PC-9 (cell line): Measurements from ENCODE around the gene COL25A1. TPM values are rescaled to one million over a fixed set of nuclear protein-coding genes. Genes with fewer than 3 reads are reported as not detected.

Experiments
- BruUV-seq: library from RNA; stranded (reverse); fragments of 400-500 nt; replicated peaks from 2 replicates; lab custom pipeline; 2021; lab: Mats Ljungman, UMichigan
- CTCF ChIA-PET: fragments of 300-600 bp; sonication (Branson Sonifier 250); formaldehyde crosslinking; loops from one replicate; lab custom pipeline; 2022; ENCODE audit warnings: antibody characterized with exemption; lab: Charles Lee
- POLR2A ChIA-PET: fragments of 300-600 bp; sonication (Branson Sonifier 250); formaldehyde crosslinking; loops from one replicate; lab custom pipeline; 2022; ENCODE audit warnings: antibody characterized with exemption; ENCODE audit not compliant: unreplicated experiment; lab: Charles Lee
- DNase-seq, 2 experiments: peaks; one replicate each; pipeline versions ENCODE4 v3.0.0 to v3.0.0-alpha.2; 2015 to 2022; ENCODE audit warnings: mixed read lengths in 1 of 2
- H2AFZ ChIP-seq: fragments of 200-600 bp; sonication (generic); 2 replicates; pipeline ENCODE4 v1.8.1; 2017; ENCODE audit warnings: antibody characterized with exemption
- H3F3A ChIP-seq: fragments of 200-600 bp; sonication (generic); 2 replicates; pipeline ENCODE4 v1.8.1; 2017; ENCODE audit warnings: antibody characterized with exemption, mild to moderate bottlenecking, low read depth; ENCODE audit not compliant: insufficient read depth
- H3K27ac ChIP-seq: fragments of 200-600 bp; sonication (generic); 2 replicates; pipeline ENCODE4 v1.6.1; 2016; ENCODE audit warnings: mixed run types
- H3K27me3 ChIP-seq: fragments of 200-600 bp; sonication (generic); 2 replicates; pipeline ENCODE4 v1.6.1; 2016; ENCODE audit warnings: low read depth, mixed run types; ENCODE audit not compliant: insufficient read depth
- H3K36me3 ChIP-seq: fragments of 200-600 bp; sonication (generic); 2 replicates; pipeline ENCODE4 v1.6.1; 2016; ENCODE audit warnings: low read depth, mixed run types
- H3K4me1 ChIP-seq: fragments of 200-600 bp; sonication (generic); replicated peaks from 2 replicates; pipeline ENCODE4 v1.6.1; 2016; ENCODE audit warnings: mixed run types; ENCODE audit not compliant: insufficient read depth
- H3K4me2 ChIP-seq: fragments of 200-600 bp; sonication (generic); 2 replicates; pipeline ENCODE4 v1.6.1; 2017; ENCODE audit warnings: mixed run types
- H3K4me3 ChIP-seq: fragments of 200-600 bp; sonication (generic); 2 replicates; pipeline ENCODE4 v1.6.1; 2016; ENCODE audit warnings: mixed run types
- H3K79me2 ChIP-seq: fragments of 200-600 bp; sonication (generic); 2 replicates; pipeline ENCODE4 v1.6.1; 2017; ENCODE audit warnings: low read depth, mixed run types
- H3K9me2 ChIP-seq: fragments of 200-600 bp; sonication (generic); 2 replicates; pipeline ENCODE4 v1.8.1; 2017; ENCODE audit warnings: mild to moderate bottlenecking; ENCODE audit not compliant: insufficient read depth
- H3K9me3 ChIP-seq: fragments of 200-600 bp; sonication (generic); 2 replicates; pipeline ENCODE4 v1.8.1; 2016; ENCODE audit warnings: low read depth; ENCODE audit not compliant: insufficient read depth
- H4K20me1 ChIP-seq: fragments of 200-600 bp; sonication (generic); 2 replicates; pipeline ENCODE4 v1.8.1; 2017; ENCODE audit not compliant: insufficient read depth
- CTCF ChIP-seq: fragments of 200-600 bp; sonication (generic); conservative IDR thresholded peaks from 2 replicates; pipeline ENCODE4 v1.6.1; 2017; ENCODE audit warnings: mixed run types, antibody characterized with exemption, mild to moderate bottlenecking, moderate library complexity
- EZH2 ChIP-seq: fragments of 200-600 bp; sonication (generic); IDR thresholded peaks from 2 replicates; pipeline ENCODE4 v1.8.0; 2017; ENCODE audit warnings: antibody characterized with exemption, low read depth
- intact Hi-C: fragments of 100-400 bp; cut with micrococcal nuclease; formaldehyde crosslinking; loops from one replicate; pipeline ENCODE4 v1.10.0; 2022; ENCODE audit not compliant: unreplicated experiment
- total RNA-seq: library from RNA; stranded (reverse); gene quantifications from 2 replicates; pipeline ENCODE4 v1.2.3, GENCODE V29; 2021

The COL25A1 gene
- total RNA-seq, 1 experiment from 2014 or later = not detected

- no peak for DNase-seq
- no peak overlapping the region for H2AFZ ChIP-seq
- H3K4me1 ChIP-seq = no peaks in the 10 kb centered on the region
- H3K27ac ChIP-seq = no peak overlapping the region
- CTCF ChIA-PET = no interaction called here
- TF ChIP-seq EZH2 = no peak
- TF ChIP-seq CTCF = no peak
- intact Hi-C loops = no loop called here
- no peaks in the 10 kb centered on the region for H3K9me2 ChIP-seq
- no peaks in the 10 kb centered on the region for H3K9me3 ChIP-seq
- no peaks in the 10 kb centered on the region for H3K36me3 ChIP-seq
- POLR2A ChIA-PET = no interaction called here
- H3K4me2 ChIP-seq = no peak overlapping the region
- H3K4me3 ChIP-seq = no peak overlapping the region
- H3F3A ChIP-seq = no peaks in the 10 kb centered on the region
- BruUV-seq = no TSS peak
- H3K27me3 ChIP-seq = no peaks in the 10 kb centered on the region
- H4K20me1 ChIP-seq = no peaks in the 10 kb centered on the region
- no peaks in the 10 kb centered on the region for H3K79me2 ChIP-seq
These were observed 130.2 kb downstream of the COL25A1 start for GRCh38 chr4:109172301-109172700.

GRCh38 chr4:109171070-109171469 lies 131.4 kb downstream of the COL25A1 start:
- intact Hi-C loops = no loop called here

GRCh38 chr4:109169170-109169569 lies 133.3 kb downstream of the COL25A1 start:
- no peaks in the 10 kb centered on the region for H3K9me2 ChIP-seq
- POLR2A ChIA-PET = no interaction called here
- no peaks in the 10 kb centered on the region for H3K36me3 ChIP-seq
- BruUV-seq = no TSS peak
- H3K27ac ChIP-seq = no peak overlapping the region
- H2AFZ ChIP-seq = no peak overlapping the region
- DNase-seq = no peak
- TF ChIP-seq CTCF (no peak), EZH2 (no peak)
- no peaks in the 10 kb centered on the region for H3K27me3 ChIP-seq
- intact Hi-C loops = no loop called here
- H4K20me1 ChIP-seq = no peaks in the 10 kb centered on the region
- no peaks in the 10 kb centered on the region for H3K4me1 ChIP-seq
- H3K9me3 ChIP-seq = no peaks in the 10 kb centered on the region
- no peaks in the 10 kb centered on the region for H3F3A ChIP-seq
- CTCF ChIA-PET = no interaction called here
- no peak overlapping the region for H3K4me2 ChIP-seq
- no peaks in the 10 kb centered on the region for H3K79me2 ChIP-seq
- H3K4me3 ChIP-seq = no peak overlapping the region

More at GRCh38 chr4:109171070-109171469, 131.4 kb downstream of the COL25A1 start:
- no peak overlapping the region for H3K4me3 ChIP-seq
- TF ChIP-seq EZH2 (no peak), CTCF (no peak)
- H3K4me2 ChIP-seq = no peak overlapping the region
- no peaks in the 10 kb centered on the region for H4K20me1 ChIP-seq
- no peaks in the 10 kb centered on the region for H3K27me3 ChIP-seq
- no peaks in the 10 kb centered on the region for H3K9me3 ChIP-seq
- BruUV-seq = no TSS peak
- H3F3A ChIP-seq = no peaks in the 10 kb centered on the region
- DNase-seq = no peak
- H3K4me1 ChIP-seq = no peaks in the 10 kb centered on the region
- H3K36me3 ChIP-seq = no peaks in the 10 kb centered on the region
- H2AFZ ChIP-seq = no peak overlapping the region
- H3K9me2 ChIP-seq = no peaks in the 10 kb centered on the region
- no peak overlapping the region for H3K27ac ChIP-seq
- no peaks in the 10 kb centered on the region for H3K79me2 ChIP-seq
- CTCF ChIA-PET = no interaction called here
- POLR2A ChIA-PET = no interaction called here
